ENCODE data around the gene CAPZB. TPM values are rescaled to one million over a fixed set of nuclear protein-coding genes. Genes with fewer than 3 reads are reported as not detected.
A peak's percentile ranks its signal among the peaks of the same experiment; 100 is the strongest.

CAPZB gene
- total RNA-seq, 1 donor from 2014 or later, result 151 TPM

DNA sequence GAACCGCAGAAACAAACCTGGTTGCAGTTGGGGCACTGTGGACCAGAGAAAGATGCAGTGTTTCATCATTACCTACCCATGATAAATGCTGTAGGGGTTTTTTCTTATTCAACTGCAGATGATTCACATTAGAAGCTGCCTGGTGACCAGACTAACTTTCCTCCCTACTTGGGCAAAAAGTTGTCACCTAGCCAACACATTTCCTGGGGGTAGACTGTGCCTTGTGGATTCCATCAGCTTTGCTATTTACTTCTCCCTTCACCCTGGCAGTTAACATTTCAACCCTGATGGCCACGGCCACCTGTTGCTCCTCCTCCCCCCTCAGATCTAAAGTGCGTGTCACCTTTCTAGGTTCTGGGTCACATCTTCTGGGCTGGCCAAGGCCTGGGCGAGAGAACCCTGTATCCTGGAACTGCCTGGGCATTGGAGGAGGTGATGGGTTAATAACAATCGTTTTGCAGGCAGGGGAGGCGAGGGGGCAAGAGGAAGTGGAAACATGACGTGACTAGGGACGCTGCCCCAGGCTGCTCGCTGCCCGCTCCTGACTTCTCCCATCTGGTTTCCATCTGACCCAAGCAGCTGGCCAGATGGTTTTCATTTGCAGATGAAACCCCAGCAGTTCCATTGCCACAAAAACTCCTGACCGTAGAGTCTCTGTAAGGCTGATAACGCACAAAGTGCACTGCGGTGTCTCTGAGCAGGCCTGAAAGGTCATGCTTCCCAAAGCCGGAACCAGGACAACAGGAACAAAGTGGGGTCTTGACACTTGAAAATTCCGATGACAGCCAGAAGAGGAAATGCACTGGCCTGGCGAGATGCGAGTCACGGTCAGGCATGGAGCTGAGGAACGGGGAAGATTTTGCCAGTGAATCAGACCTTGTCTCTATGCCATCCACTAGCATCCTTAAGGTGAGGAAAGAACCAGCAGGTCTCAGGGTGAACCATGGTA, 36.6 kb downstream of the CAPZB start:
- peak; percentile 98 for DNase-seq (ENCODE audit: low read depth)

DNA sequence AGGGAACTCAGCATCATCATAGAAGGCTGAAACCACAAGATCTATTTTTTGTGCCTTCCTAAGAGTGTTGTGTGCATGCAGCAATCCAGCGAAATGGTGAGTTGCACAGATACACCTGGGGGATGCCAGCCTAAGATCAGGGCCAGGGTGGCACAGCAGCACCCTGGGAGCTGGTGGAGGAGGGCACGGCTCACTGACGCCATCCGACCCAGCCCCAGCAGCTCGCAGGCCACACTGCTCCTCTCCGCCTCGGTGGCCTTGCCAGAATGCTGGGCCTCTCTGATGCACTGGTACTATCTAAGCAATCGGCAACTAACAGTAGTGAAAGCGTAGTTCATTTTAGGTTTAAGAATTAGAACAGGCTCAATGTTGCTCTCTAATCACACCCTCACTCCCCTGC, 37.8 kb downstream of the CAPZB start:
- no peak for DNase-seq (ENCODE audit: low read depth)

DNA sequence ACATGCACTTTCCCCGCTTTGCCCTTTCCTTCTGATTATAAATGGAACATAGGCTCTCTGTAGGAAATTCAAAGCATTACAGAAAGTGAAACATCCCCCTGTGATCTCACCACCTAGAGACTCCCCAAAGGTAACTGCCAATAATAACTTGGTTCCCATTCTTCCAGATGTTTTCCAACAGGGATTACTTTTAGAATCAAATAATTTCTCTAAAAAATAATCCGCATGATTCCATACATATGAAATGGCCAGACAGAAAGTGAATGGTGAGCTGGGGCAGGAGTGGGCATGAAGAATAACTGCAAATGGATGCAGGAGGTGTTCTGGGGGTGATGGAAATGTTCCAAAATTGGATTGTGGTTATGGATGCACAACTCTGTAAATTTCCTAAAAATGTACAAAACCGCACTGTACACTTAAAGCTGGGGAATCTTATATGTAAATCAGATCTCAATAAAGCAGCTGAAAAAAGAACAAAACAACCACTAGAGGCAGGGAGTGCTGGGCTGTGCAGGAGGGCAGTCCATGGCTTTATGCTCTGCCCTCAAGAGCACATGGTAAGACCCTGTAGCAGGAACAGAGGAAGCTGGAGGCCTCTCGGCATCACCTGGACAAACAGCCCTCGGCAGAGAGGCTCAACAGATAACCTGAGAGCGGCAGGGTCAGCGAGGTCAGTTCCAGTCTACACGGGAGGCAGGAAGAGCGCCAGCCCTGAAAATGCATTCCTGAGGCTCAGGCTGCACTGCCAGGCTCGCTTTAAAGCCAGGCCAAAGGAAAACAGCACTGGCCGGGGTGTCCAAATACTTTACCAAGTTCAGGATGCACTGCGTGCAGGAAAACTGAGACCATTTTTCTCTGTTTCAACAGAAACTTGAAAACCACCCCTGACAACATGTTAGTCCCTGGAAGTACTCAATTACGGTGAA, 39.7 kb downstream of the CAPZB start:
- DNase-seq (ENCODE audit: low read depth), result no peak

DNA sequence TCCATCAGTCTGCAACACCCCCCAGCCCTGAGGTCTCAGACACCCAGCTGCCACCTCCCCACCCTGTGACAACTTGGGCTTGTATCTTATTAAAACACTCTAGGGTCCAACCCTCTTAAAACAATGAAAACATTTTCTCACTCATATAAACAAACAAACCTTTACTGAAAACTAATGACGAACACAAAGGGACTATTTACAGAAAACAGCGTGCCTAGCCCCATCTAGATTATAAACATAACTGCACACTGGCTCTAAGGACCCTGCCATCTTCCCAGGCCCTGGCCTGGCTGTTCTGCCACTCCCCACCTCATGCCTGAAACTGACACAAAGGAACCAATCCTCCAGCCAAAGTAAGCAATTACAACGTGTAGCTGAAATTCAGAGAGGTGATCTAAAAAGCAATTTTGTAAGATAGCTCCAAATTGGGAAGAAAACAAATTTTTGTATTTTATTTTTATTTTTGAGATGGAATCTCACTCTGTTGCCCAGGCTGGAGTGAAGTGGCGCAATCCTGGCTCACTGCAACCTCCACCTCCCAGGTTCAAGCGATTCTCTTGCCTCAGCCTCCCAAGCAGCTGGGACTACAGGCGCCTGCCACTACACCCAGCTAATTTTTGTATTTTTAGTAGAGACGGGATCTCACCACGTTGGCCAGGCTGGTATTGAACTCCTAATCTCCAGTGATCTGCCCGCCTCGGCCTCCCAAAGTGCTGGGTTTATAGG, 40.9 kb downstream of the CAPZB start:
- no peak for DNase-seq (ENCODE audit: low read depth)

DNA sequence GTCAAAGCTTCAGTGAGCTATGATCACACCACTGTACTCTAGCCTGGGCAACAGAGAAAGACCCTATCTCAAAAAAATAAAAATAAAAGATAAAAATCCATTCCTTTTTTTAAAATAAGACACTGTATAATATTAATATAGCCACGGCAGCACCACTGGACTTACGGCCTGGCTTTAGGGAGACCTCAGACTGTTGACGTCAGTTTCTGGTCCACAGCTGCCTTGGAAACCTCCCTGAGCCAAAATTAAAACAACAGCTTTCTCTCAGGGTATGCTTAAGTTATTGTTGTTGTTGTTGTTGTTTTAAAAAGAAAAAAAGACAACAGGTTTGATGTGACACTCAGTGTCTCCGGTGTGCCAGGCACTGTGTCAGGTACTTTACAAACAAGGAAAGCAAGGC, 42.0 kb downstream of the CAPZB start:
- DNase-seq (ENCODE audit: low read depth), result no peak

- no peak for DNase-seq (ENCODE audit: low read depth)
Observed at GRCh38 chr1:19442154-19443096, 42.9 kb downstream of the CAPZB start.

DNA sequence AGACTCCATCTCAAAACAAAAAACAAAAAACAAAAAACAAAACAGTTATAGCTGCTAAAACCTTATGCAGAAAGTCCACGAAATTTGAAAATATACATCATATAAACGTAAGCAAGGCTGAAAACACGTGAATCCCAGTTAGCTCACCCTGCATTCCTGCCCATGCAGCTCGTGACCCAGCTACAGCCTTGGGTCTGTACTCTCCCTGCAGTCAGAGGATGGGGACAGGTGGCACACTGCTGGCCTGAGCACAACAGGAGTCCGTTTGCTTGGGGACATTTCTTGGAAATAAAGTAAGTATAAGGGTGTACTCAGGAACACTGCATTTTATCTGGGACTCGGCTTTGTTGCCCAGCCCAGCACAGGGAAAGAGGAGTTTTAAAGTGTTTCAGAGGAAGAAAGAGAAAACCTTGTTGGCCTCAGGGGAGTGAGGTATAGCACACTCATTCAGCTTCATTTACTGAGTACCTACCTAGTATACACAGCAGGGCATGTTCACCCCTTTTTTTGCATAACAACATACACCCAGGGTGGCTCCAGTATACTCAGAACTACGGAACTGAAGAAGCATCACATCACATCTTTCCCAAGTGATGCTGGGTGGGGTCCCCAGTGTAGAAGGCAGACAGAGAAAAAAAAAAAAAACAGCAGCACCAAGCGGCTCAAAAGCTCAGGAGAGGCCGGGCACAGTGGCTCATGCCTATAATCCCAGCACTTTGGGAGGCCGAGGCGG, 44.1 kb downstream of the CAPZB start:
- no peak for DNase-seq (ENCODE audit: low read depth)

- peak; percentile 22 for DNase-seq (ENCODE audit: low read depth)
Observed at GRCh38 chr1:19439464-19440171, 45.7 kb downstream of the CAPZB start.

DNA sequence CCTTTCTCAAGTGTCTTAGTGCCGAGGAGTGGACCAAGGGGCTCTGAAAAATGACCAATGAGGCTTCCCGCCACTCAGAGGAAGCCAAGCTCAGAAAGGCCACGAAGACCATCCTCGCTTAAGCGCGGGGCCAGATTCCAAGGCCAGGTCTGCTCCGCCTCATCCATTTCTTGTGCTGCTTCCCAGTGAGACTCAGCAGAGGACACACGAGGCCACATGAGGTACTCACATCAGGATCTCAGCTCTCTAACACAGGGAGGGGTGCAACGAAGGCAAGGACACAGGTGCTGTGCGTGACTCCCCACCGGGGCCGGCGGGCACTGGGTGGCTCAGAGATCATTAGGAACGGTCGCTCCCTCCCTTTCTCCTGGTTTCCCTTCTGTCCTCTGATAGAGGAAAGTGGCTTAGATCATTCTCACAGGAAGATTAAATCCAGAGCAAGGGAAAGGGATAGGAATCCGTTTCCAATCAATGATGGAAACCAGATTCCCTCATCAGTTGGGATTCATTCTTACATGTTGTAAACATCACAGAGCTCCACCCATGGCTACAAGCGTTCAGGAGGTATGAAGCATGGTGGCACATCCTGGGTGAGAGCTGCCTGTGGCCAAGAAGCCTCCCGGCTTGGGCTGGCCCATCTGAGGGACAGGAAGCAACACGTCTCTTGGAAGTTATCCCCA, 46.7 kb downstream of the CAPZB start:
- DNase-seq (ENCODE audit: low read depth), result no peak

DNA sequence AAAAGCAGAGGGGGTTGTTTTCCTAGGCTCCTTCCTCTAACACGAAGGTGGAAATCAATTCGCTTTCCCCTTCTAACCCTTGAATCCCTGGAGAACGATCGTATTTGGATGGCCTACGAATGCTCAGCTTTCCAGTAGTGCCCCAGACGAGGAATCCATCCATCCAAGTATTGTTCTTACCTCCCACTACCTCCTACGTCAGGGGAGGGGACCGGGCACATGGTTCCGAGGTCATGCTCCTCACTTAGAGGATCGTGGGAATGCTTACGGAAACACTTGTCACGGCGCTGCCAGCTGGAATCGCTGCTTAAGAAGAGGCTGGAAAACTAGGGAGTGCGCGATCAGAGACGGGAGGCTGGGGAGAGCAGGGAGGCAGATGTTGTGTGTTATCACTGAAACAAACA, 47.4 kb downstream of the CAPZB start:
- DNase-seq (ENCODE audit: low read depth), result peak; percentile 26

GRCh38 chr1:19436716-19437476, 48.4 kb downstream of the CAPZB start:
- peak; percentile 58 for DNase-seq (ENCODE audit: low read depth)

DNA sequence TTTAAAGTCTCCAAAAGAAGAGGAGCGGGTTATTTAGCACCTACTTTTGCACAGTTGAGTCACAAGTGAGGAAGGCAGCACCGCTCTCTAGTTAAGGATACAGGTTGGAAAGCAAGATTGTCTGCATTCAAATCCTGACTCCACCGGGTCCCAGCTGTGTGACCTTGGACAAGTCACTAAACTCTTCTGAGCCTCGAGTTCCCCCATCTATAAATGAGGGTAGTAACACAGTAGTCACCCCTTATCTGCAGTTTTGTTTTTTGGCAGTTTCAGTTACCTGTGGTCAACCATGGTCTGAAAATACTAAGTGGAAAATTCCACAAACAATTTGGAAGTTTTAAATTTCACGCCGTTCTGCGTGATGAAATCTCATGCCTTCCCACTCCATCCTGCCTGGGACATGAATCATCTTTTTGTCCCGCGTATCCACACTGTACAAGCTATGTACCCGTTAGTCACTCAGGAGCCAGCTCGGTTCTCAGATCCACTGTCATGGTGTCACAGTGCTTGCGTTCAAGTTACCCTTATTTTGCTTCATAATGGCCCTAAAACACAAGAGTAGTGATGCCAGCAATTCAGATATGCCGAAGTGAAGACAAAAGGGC, 49.4 kb downstream of the CAPZB start:
- DNase-seq (ENCODE audit: low read depth), result peak; percentile 23

DNA sequence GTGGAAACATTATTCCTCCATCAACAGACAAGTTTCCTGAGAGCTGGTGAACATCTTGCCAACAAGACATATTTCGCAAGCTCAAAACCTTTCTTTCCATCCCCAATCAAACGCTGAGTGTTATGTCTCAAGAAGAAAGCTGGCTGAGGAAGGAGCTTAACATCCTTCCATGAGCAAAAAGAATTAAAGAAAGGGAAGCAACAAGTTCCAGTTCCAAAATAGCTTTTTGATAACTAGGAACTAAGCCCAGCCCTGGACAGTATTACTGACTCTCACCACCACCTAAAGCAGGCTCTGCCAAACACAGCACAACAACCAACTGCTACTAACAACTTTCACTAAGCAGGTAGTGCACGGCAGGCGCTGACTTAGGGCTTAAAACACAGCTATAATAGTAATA, 50.2 kb downstream of the CAPZB start:
- peak; percentile 63 for DNase-seq (ENCODE audit: low read depth)

GRCh38 chr1:19433719-19433998, 51.7 kb downstream of the CAPZB start:
- no peak for DNase-seq (ENCODE audit: low read depth)

DNA sequence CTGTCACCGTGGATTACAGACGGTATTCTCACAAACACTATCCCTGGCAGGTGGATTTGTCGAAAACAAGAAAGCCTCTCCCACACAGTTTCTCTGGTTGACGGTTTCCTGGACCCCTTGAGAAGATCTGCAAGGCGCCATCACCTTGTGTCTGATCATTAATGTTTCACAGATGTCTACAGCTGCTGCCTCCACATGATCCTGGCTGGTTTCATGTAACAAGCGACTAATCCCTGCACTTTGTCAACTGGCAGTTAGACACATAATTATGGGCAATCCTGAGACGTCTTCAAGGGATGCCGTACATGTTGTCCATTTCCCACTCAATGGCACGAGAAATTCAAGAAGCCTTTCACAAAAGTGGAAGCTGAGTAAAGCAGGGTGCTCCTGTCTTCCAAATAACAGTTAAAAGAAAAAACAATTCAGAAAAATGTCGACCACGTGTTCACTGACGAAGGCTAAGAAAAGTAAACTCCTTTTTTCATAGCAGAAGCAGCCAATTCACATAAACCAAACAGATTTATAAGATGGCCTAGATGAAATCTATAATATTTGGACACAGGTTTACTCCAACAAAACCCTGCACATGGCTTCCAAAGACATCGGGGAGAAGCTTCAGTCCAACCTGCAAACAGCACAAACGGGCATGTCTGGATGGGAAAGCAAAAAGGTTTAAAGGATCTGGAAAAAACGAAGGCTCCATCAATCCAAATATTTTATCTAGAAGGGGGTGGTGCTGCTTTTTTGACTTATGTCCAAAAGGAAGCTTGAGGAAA, 52.2 kb downstream of the CAPZB start:
- DNase-seq (ENCODE audit: low read depth), result no peak

DNA sequence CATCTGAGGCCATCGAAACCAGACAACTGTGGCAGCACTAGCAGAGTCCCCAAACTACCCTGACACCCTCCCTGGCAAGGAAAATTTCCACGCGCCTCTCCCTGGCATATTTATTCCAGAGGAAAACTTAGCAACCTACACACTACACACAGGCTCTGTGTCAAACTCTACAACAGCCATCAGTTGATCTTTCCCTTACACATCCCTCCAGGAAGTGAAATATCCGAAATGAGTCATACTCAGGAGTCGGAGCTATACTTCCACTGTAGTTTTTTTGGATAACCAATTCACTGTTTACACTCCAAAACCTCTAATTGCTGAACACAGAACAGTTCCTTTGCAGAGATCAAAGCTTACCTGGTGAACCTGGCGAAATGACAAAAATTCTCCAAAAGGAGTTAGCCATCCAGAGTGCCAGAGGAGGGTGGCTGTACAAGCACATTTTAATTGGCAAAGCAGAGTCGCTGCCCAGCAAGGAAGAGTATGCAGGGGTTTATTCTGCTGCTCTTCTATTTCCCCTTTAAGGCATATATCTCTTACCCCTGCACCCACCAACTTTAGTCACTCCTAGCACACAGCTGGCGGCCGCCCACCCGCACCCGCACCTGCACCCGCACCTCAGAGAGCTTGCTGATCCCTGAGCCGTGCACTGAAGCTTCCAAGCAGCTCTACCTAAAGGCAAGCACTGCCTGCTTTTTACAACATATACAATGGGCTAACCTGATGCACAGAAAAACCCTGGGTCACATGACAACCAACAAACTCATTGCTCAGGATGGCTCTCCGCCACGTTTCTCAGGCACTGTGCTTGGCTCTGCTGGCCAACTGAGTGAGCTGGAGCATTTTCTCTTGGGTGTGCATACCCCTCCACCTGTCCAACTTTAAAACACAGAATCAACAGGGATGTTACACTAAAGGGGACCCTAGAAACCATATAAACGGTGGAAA, 54.9 kb downstream of the CAPZB start:
- peak; percentile 86 for DNase-seq (ENCODE audit: low read depth)
